CD4-positive, alpha-beta T cell treated with Interferon gamma for 1 hour (primary cell): ENCODE data around the gene IFNA14.
"Not testable (repeated sequence)": the region's sequence is repeated elsewhere in the genome, so short reads cannot be mapped to it uniquely, and the experiment has no call there.

Experiments used
- DNase-seq: peaks from one replicate; pipeline ENCODE4 v3.0.0-alpha.2; 2020

IFNA14 gene

DNA sequence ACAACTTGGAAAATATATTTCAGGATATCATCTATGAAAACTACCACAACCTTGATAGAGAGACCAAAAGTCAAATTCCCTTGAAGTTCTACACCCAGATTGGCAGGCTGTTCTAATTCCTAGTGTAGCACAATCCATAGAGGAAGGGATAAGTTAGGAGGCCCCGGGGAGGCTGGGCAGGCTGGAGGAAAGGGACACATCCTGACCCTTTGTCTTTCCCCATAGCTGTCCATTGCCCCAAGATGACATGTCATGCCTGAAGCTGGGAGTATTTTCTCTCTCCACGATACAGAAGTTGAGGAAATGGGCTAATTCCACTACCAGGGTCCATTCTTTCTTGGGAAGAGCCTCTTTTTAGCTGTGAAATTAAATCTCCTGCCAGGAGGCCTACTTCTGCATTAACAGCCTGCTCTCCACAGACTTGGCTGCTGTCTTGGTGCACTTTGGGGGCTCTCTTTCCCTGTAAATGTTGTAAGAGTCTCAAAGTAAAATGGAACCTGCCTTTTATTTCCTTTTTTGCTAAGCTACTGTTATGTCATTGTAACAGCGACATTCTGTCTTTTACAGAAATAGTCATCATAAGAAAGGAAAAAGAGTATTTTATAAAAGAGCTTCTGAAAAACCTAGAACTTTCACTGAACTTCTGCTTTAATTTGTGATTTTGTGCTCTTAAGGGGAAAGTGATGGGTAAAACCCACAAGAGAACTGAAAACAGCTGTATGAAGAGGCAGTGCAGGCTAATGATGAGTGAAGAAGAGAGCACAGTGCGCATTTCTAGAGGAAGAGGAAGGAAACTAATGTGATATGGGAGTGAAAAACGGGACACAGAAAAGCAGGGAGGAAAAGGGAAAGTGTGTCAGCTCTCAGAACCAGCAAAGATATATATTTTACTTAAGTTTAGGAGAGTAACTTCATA lies 26.1 kb downstream of the IFNA14 start:
- DNase-seq, result not testable (repeated sequence)

DNA sequence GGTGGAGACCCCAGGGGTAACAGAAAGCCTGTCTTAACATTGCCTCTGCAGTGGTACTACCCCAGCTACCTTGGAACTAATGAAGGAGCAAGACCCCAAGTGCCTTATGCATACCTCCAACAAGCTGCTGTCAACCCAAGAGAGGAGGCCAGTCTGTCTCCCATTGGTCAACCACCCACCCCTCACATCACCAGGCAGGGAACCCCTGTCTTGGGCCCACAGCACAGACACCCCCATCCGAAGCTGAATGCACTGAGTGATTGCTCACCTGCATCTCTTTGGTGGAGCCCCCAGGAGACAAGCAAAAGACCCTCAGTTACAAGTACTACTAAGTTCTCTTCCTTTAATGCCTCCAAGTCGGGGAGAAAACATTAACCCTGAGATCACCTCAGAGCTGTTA lies 27.6 kb downstream of the IFNA14 start:
- not testable (repeated sequence) for DNase-seq

DNA sequence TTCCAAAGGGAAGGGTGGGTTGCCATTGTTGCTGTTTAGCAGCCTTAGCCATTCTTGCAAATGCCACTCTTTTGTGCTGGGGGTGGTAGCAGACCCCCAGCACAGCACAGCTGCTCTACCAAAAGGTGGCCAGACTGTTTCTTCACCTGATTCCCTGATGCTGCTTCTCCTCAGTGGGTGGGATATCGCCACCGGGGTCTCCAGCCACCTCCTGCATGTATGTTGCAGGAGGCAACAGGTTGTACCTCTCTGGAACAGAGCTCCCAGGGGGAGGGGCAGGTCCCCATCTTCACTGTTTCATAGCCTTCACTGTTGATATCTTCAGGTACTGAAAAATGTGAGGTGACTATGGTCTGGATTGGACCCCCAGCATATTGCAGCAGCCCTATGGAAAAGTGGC lies 29.0 kb downstream of the IFNA14 start:
- not testable (repeated sequence) for DNase-seq

DNA sequence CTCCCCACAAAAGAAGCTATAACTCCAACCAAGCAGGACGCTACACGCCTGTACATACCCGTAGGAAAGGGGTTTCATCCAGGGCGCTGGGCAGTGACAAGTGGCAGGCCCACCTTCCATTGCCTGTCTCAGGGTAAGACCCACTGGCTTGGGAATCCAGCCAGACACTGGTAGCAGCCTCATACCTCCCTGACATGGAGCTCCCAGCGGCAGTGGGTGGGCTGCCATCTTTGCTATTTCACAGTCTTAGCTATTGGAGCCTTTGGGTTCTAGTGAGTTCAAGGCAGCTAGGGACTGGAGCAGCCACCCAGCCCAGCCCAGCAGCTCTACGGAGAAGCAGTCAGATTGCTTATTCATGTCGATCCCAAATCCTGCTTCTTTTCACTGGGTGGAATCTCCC lies 29.5 kb downstream of the IFNA14 start:
- no peak for DNase-seq

DNA sequence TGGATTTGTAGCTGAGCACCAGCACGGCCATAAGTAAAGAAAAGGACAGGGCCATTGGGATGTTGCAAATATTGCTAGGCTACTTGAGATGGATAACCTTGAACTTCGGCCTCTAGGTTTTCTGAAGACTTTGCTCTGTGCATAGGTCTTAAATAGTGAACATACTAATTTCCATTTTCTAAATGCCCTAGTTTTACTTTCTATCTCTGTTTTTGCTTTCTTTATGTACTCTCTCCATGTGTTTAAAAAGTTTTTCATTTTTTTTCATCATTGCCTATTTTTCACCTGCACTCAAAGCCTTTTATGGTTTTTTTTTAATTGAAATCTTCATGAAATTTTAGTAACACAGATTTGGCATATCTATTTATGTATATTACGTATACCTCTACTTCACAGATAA lies 32.8 kb downstream of the IFNA14 start, which contains the start of gene IFNA10:
Gene IFNA10, minus strand, starts transcription at position 101 of the 400 bp plus-strand sequence. Its CDS starts 46 bp downstream, at position 55.
- not testable (repeated sequence) for DNase-seq

DNA sequence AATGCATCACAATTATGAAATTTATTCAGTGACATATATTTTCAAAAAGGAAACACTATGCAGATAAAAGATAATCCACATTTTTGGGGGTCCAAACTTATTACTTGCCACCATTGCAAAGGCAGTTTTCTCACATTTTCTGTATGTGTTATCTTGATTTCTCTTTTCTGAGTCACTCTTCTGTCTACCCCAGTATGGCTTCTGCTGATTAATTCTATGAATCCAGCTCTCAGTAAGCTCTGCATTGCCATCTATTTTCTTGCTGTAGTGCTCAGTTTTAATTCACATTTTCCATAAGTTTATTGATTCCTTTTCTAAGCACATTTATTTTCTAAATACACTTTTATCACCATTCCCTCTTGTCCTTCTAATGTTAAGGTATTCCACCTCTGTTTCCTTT lies 34.6 kb downstream of the IFNA14 start:
- DNase-seq, result no peak

DNA sequence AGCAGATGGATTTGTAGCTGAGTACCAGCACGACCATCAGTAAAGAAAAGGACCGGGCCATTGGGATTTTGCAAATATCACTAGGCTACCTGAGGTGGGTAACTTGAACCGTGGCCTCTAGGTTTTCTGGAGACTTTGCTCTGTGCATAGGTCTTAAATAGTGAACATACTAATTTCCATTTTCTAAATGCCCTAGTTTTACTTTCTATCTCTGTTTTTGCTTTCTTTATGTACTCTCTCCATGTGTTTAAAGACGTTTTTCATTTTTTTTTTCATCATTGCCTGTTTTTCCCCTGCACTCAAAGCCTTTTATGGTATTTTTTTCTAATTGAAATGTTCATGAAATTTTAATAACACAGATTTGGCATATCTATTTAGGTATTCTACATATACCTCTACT lies 37.7 kb downstream of the IFNA14 start, which contains the start of gene IFNA7:
Gene IFNA7, minus strand, starts transcription at position 101 of the 400 bp plus-strand sequence. Its CDS starts 40 bp downstream, at position 61.
- not testable (repeated sequence) for DNase-seq

DNA sequence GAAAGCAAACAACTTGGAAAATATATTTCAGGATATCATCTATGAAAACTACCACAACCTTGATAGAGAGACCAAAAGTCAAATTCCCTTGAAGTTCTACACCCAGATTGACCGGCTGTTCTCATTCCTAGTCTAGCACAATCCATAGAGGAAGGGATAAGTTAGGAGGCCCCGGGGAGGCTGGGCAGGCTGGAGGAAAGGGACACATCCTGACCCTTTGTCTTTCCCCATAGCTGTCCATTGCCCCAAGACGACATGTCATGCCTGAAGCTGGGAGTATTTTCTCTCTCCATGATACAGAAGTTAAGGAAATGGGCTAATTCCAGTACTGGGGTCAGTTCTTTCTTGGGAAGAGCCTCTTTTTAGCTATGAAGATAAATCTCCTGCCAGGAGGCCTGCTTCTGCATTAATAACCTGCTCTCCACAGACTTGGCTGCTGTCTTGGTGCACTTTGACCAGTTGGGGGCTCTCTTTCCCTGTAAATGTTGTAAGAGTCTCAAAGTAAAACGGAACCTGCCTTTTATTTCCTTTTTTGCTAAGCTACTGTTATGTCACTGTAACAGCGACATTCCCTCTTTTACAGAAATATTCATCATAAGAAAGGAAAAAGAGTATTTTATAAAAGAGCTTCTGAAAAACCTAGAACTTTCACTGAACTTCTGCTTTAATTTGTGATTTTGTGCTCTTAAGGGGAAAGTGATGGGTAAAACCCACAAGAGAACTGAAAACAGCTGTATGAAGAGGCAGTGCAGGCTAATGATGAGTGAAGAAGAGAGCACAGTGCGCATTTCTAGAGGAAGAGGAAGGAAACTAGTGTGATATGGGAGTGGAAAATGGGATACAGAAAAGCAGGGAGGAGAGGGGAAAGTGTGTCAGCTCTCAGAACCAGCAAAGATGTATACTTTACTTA lies 44.7 kb downstream of the IFNA14 start:
- DNase-seq, result peak; percentile 30
